ENCODE results near the gene LRRC37A2.
"Not testable (repeated sequence)": the region's sequence is repeated elsewhere in the genome, so short reads cannot be mapped to it uniquely, and the experiment has no call there.

LRRC37A2 gene

GRCh38 chr17:46512168-46512567, at the start of gene LRRC37A2:
TSS of gene LRRC37A2 (plus strand) at chr17:46512468. CDS start at chr17:46512713, 245 bp downstream.
- DNase-seq: not testable (repeated sequence)

- not testable (repeated sequence) for DNase-seq
Observed at GRCh38 chr17:46467618-46468017, 44.6 kb upstream of the LRRC37A2 start.

- not testable (repeated sequence) for DNase-seq
Observed at GRCh38 chr17:46474489-46474888, 37.8 kb upstream of the LRRC37A2 start.

GRCh38 chr17:46475583-46475982, 36.7 kb upstream of the LRRC37A2 start:
- DNase-seq: not testable (repeated sequence)

GRCh38 chr17:46478823-46479222, 33.4 kb upstream of the LRRC37A2 start:
- DNase-seq: not testable (repeated sequence)

GRCh38 chr17:46481310-46481709, 31.0 kb upstream of the LRRC37A2 start:
- DNase-seq: not testable (repeated sequence)

GRCh38 chr17:46492021-46492420, 20.2 kb upstream of the LRRC37A2 start:
- DNase-seq: not testable (repeated sequence)

- not testable (repeated sequence) for DNase-seq
Observed at GRCh38 chr17:46499437-46500139, 12.7 kb upstream of the LRRC37A2 start.

GRCh38 chr17:46505896-46506295, 6.4 kb upstream of the LRRC37A2 start:
- not testable (repeated sequence) for DNase-seq

- not testable (repeated sequence) for DNase-seq
Observed at GRCh38 chr17:46534716-46535115, 22.4 kb downstream of the LRRC37A2 start.

- DNase-seq: not testable (repeated sequence)
Observed at GRCh38 chr17:46548607-46549006, 36.3 kb downstream of the LRRC37A2 start.

- DNase-seq: not testable (repeated sequence)
Observed at GRCh38 chr17:46559155-46559554, 46.9 kb downstream of the LRRC37A2 start.

- DNase-seq: not testable (repeated sequence)
Observed at GRCh38 chr17:46560048-46560447, 47.8 kb downstream of the LRRC37A2 start.

- DNase-seq: not testable (repeated sequence)
Observed at GRCh38 chr17:46566284-46566683, 54.0 kb downstream of the LRRC37A2 start.

- not testable (repeated sequence) for DNase-seq
Observed at GRCh38 chr17:46566980-46567379, 54.7 kb downstream of the LRRC37A2 start.

GRCh38 chr17:46571796-46572195, 59.5 kb downstream of the LRRC37A2 start:
- DNase-seq: not testable (repeated sequence)

GRCh38 chr17:46579083-46580075, 67.1 kb downstream of the LRRC37A2 start, which contains the start of gene ARL17A:
TSS of gene ARL17A (minus strand) at chr17:46579691. CDS start at chr17:46576322, 3,369 bp downstream.
- DNase-seq: not testable (repeated sequence)

GRCh38 chr17:46580082-46580481, 67.8 kb downstream of the LRRC37A2 start:
- not testable (repeated sequence) for DNase-seq

GRCh38 chr17:46585444-46585843, 73.2 kb downstream of the LRRC37A2 start:
- DNase-seq: not testable (repeated sequence)

GRCh38 chr17:46590157-46591146, 78.2 kb downstream of the LRRC37A2 start, which contains the start of gene NSF:
TSS of gene NSF (plus strand) at chr17:46590669. CDS start at chr17:46590776, 107 bp downstream.
- DNase-seq: not testable (repeated sequence)

GRCh38 chr17:46591332-46591731, 79.1 kb downstream of the LRRC37A2 start:
- not testable (repeated sequence) for DNase-seq

Measured in EL (cell line).